HTERT RPE-1 (cell line): Measurements from ENCODE around the gene PRKCQ.

ENCODE experiments used
- in situ Hi-C: fragments of 300-500 bp; cut with MboI; formaldehyde crosslinking; loops from 4 replicates; pipeline ENCODE4 v1.14.3; 2020; ENCODE audit warnings: low sequenced_read_pairs

PRKCQ gene

GRCh38 chr10:6579904-6580278, at the start of gene PRKCQ:
TSS of gene PRKCQ (minus strand) at chr10:6580276. CDS start at chr10:6515135, 65,141 bp downstream.
- in situ Hi-C loops: no loop called here

GRCh38 chr10:6625428-6625827, 45.4 kb upstream of the PRKCQ start:
- in situ Hi-C loops: no loop called here

- in situ Hi-C loops: no loop called here
Observed at GRCh38 chr10:6624392-6624791, 44.3 kb upstream of the PRKCQ start.

GRCh38 chr10:6622921-6623320, 42.8 kb upstream of the PRKCQ start:
- in situ Hi-C loops: no loop called here

GRCh38 chr10:6621536-6621935, 41.5 kb upstream of the PRKCQ start:
- in situ Hi-C loops: no loop called here

GRCh38 chr10:6619660-6620059, 39.6 kb upstream of the PRKCQ start:
- in situ Hi-C loops: no loop called here

- in situ Hi-C loops: no loop called here
Observed at GRCh38 chr10:6618340-6618739, 38.3 kb upstream of the PRKCQ start.

GRCh38 chr10:6617309-6618076, 37.4 kb upstream of the PRKCQ start:
- in situ Hi-C loops: no loop called here

GRCh38 chr10:6615971-6616370, 35.9 kb upstream of the PRKCQ start:
- in situ Hi-C loops: no loop called here

GRCh38 chr10:6612371-6612770, 32.3 kb upstream of the PRKCQ start:
- in situ Hi-C loops: no loop called here

- in situ Hi-C loops: no loop called here
Observed at GRCh38 chr10:6610647-6611046, 30.6 kb upstream of the PRKCQ start.

- in situ Hi-C loops: no loop called here
Observed at GRCh38 chr10:6609625-6610024, 29.5 kb upstream of the PRKCQ start.

- in situ Hi-C loops: no loop called here
Observed at GRCh38 chr10:6607778-6608177, 27.7 kb upstream of the PRKCQ start.

GRCh38 chr10:6607182-6607581, 27.1 kb upstream of the PRKCQ start:
- in situ Hi-C loops: no loop called here

- in situ Hi-C loops: no loop called here
Observed at GRCh38 chr10:6603142-6604125, 23.4 kb upstream of the PRKCQ start.

GRCh38 chr10:6602700-6603084, 22.6 kb upstream of the PRKCQ start:
- in situ Hi-C loops: no loop called here

GRCh38 chr10:6602026-6602699, 22.1 kb upstream of the PRKCQ start:
- in situ Hi-C loops: no loop called here

- in situ Hi-C loops: no loop called here
Observed at GRCh38 chr10:6601246-6601805, 21.2 kb upstream of the PRKCQ start.

- in situ Hi-C loops: no loop called here
Observed at GRCh38 chr10:6600224-6600987, 20.3 kb upstream of the PRKCQ start.

- in situ Hi-C loops: no loop called here
Observed at GRCh38 chr10:6598679-6599078, 18.6 kb upstream of the PRKCQ start.
